Measurements from ENCODE around the gene NELFB.

The NELFB gene

DNA sequence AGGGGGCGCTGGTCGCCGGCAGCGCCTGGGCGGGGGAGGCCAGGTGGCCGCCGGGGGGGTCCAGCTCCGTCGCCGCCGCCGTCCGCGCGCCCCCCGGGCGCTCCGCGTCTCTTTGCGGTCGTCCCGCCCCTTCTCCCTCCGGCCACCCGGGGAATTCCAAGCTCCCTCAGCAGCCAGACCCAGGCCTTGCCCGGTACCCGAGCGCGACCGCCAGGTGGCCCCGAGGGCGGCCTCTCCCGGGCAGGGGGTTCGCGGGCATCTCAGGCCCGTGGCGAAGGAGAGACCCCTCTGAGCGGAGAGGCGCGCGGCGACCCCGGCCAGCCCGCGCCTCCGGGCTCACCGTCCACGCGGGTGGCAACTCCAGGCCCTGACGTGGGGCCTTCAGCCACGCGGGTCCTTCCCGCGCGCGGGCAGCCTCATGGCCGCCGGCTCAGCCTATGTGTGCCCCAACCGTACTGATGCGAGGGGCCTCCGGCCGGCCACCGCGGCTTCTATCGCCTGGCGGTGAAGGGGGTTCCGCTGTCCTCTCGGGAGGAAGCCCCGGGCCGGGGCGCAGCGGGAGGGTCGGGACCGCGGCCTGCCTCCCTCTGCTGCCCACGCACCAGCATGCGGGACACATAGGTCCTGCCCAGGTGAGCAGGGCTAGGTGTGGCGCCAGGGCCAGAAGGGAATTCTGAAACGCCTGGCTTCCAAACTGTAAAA, 47.5 kb downstream of the NELFB start:
- H3K4me3 ChIP-seq (ENCODE audit: control insufficient read depth, low read depth, low read length), result peak overlapping the region; percentile 21
- DNase-seq (ENCODE audit: low read depth), result no peak
- TF ChIP-seq, protein P1, sequence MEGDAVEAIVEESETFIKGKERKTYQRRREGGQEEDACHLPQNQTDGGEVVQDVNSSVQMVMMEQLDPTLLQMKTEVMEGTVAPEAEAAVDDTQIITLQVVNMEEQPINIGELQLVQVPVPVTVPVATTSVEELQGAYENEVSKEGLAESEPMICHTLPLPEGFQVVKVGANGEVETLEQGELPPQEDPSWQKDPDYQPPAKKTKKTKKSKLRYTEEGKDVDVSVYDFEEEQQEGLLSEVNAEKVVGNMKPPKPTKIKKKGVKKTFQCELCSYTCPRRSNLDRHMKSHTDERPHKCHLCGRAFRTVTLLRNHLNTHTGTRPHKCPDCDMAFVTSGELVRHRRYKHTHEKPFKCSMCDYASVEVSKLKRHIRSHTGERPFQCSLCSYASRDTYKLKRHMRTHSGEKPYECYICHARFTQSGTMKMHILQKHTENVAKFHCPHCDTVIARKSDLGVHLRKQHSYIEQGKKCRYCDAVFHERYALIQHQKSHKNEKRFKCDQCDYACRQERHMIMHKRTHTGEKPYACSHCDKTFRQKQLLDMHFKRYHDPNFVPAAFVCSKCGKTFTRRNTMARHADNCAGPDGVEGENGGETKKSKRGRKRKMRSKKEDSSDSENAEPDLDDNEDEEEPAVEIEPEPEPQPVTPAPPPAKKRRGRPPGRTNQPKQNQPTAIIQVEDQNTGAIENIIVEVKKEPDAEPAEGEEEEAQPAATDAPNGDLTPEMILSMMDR (conservative IDR thresholded peaks at IDR 0.05; ENCODE audit: control insufficient read depth, insufficient read depth, low read depth, low read length), result no peak

DNA sequence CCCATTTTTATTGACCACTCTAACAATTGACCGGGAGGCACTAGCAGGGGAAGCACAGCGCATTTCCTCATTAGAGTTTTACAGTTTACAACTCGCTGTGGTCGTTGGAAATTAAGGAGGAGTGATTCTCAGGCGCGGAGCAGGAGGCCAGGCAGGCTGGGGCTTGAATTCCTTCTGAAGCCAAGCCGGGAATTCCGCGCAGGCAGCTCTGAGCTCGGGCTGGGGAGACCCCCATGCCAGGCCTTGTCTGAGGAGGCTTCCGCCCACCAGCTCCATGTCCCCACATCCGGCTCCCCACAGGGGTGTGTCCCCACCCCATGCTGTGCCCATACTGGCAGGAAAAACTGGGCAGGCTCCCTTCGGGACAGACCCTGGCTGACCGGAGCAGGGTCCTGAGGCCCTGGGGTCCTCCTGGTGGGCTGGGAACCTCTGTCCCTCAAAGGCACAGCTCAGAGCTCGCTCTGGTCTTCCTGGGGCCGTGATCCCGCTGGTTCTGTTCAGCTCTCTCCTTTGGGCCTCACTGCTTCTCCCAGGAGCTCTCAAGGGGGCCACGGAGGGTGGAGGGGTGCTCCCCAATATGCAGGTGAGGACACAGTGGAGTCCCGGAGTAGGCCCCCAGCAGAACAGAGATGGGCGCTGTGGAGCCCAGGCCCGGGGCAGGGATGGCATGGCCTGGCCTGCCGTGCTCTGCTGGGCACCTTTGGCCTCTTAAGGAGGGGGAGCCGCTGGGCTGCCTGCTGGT, 48.2 kb downstream of the NELFB start:
- no peak overlapping the region for H3K4me3 ChIP-seq (ENCODE audit: control insufficient read depth, low read depth, low read length)
- DNase-seq (ENCODE audit: low read depth), result no peak
- TF ChIP-seq, protein P1 (conservative IDR thresholded peaks at IDR 0.05; ENCODE audit: control insufficient read depth, insufficient read depth, low read depth, low read length), result no peak

DNA sequence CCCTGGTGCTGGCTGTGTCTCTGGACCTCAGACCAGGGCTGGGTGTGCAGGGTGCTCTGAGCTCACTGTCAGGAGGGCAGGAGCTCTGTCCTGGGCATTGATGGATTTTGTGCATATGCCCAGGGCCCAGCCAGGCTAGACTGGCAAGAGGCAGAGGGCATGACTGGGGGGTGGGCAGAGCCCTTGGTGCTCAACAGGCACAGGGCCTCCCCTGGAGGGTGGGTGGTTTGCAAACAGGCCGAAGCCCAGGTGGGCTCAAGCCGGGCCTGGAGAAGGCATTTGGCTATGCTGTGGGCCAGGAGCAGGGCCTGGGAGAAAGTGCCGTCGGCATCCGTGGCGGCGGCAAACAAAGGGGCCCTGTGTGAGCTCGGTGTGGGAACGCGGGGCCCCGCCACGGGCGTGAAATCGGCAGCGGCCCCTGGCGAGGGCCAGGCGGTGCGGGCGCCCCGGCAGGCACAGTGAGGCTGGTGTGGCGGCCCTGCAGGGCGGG, 48.8 kb downstream of the NELFB start:
- DNase-seq (ENCODE audit: low read depth), result no peak
- TF ChIP-seq, protein P1 (conservative IDR thresholded peaks at IDR 0.05; ENCODE audit: control insufficient read depth, insufficient read depth, low read depth, low read length), result no peak
- no peak overlapping the region for H3K4me3 ChIP-seq (ENCODE audit: control insufficient read depth, low read depth, low read length)

DNA sequence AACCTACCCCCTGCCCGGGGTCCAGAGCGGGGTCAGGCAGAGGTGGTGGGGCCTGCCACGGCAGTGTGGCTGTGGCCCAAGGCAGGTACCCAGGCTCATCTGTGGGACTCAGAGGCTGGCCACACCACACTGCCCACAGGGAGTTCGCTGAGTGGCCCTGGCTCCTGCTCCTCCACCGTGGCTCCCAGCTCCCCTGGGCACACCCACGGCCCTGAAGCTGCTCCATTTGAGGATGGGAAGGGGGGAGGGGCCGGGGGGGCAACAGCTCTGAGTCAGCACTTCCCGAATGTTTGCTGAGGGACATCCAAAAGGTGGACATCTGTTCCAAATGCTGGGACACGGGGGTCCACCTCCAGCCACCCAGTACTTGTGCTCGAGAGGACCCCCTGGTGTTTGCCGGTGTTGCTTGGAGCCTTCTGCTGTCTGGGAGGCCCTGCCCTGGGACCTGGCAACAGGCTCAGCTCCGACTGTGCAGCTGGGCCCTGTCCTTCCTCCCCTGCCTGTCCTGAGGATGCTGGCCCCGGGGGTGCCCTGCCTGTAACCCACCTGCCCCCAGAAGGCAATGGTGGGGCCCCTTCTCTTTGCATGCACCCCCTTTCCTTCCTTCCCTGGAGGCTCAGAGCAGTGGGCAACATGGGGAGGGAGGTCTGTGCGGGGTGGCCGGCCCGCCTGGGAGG, 49.4 kb downstream of the NELFB start:
- DNase-seq (ENCODE audit: low read depth), result no peak
- TF ChIP-seq, protein P1 (conservative IDR thresholded peaks at IDR 0.05; ENCODE audit: control insufficient read depth, insufficient read depth, low read depth, low read length), result peak; percentile 6
- H3K4me3 ChIP-seq (ENCODE audit: control insufficient read depth, low read depth, low read length), result no peak overlapping the region

DNA sequence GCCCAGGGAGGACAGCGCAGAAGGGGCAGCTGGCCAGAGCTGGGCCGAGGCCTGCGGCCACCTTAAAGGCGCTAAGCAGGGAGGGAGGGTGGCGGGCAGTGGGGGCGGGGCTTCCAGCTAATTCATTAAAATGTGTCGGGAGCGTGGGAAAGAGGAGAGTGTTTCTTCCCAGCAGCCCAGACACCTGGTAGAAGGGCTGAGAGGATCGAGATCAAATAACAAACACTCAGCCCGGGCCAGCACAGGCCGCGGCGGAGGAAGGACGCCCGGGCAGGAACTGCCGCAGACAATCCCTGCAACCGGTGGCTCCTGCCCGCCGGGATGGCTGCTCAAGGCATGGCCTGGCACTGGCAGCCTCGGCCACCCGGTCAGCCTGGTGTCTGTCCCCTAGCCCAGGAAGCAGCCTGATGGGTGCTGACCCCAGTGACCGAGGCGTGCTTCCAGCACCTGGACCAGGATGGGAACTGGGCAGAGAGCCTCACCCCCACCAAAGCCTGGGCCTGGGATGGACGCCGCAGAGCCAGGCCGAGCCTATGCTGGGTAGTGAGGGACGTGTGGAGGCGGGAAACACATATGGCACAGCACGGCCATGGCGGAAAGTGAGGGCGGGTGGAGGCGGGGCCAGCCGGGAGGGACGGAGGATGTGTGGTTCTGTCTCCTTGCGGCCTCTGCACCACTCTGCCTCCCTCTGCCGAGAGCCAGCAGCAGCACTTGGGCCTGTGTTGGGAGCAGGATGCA, 50.1 kb downstream of the NELFB start:
- TF ChIP-seq, protein P1 (conservative IDR thresholded peaks at IDR 0.05; ENCODE audit: control insufficient read depth, insufficient read depth, low read depth, low read length), result no peak
- peak; percentile 52 for DNase-seq (ENCODE audit: low read depth)
- H3K4me3 ChIP-seq (ENCODE audit: control insufficient read depth, low read depth, low read length), result no peak overlapping the region

DNA sequence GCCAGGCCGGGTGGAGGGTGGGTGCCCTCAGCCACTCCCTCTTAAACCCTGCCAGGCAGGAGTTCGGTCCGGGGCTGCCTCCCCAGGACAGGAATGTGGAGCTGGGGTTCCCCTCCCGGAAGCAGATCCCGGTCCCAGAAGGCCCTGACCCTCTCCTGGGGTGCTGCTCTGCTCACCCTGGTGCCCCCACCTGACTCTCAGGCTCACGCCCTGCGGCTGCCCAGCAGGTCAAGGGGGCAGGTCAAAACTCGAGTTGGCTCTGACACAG, 50.6 kb downstream of the NELFB start:
- H3K4me3 ChIP-seq (ENCODE audit: control insufficient read depth, low read depth, low read length), result no peak overlapping the region
- TF ChIP-seq, protein P1 (conservative IDR thresholded peaks at IDR 0.05; ENCODE audit: control insufficient read depth, insufficient read depth, low read depth, low read length), result no peak
- DNase-seq (ENCODE audit: low read depth), result no peak

Measured in fibroblast of mammary gland (primary cell).